HK-2 (cell line): ENCODE results near the gene EPC2.
"Not testable (repeated sequence)": the region's sequence is repeated elsewhere in the genome, so short reads cannot be mapped to it uniquely, and the experiment has no call there.

ENCODE experiments used
- DNase-seq: peaks from one replicate; pipeline ENCODE4 v3.0.0-alpha.2; 2018; ENCODE audit not compliant: unreplicated experiment

EPC2 gene

GRCh38 chr2:148642112-148642744 lies 2.3 kb upstream of the EPC2 start:
- no peak for DNase-seq

DNA sequence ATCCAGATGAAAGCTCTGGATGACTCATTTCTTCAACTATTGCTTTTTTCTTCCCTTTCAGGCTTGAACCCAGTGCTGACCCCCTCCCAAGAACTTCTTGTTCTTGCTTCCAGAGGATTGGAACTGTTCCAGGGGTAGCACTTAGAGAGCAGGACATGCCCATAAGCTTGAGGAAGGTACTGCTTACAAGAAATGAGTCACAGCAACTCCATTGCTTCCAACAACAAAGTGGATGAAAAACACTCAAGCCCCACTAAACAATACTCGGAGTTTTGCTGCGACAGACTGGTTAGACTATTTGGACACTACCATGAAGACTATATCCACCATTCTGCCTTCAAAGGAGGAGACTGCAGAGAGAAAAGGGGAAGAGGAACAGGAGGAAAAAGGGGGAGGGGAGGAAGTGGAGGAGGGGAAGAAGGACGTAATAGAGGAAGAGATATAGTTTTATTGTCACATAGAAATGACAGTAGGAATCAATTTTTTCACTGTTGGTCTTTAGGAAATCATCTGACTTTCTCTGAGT lies 1.6 kb upstream of the EPC2 start:
- DNase-seq, result no peak

DNA sequence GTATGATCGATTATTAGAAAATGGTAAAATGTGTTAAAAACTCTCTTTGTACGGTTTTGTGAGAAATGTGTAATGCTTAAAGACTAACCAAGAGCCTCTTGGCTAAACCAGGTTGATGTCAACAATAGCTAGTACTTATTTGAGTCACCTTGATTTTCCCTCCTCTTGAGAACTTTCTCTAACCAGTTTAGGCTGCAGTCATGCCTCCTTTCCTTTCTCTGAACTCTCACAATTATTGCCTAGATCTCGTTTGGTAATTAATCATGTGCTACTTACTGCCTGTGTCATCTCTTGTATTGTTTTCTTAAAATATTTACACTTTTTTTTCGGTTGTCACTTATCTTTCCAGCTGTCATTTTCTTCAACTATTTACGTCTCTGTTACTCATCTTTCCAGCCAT lies 1.1 kb upstream of the EPC2 start:
- no peak for DNase-seq

GRCh38 chr2:148644883-148645538 lies 460 bp downstream of the EPC2 start:
- peak; percentile 91 for DNase-seq

DNA sequence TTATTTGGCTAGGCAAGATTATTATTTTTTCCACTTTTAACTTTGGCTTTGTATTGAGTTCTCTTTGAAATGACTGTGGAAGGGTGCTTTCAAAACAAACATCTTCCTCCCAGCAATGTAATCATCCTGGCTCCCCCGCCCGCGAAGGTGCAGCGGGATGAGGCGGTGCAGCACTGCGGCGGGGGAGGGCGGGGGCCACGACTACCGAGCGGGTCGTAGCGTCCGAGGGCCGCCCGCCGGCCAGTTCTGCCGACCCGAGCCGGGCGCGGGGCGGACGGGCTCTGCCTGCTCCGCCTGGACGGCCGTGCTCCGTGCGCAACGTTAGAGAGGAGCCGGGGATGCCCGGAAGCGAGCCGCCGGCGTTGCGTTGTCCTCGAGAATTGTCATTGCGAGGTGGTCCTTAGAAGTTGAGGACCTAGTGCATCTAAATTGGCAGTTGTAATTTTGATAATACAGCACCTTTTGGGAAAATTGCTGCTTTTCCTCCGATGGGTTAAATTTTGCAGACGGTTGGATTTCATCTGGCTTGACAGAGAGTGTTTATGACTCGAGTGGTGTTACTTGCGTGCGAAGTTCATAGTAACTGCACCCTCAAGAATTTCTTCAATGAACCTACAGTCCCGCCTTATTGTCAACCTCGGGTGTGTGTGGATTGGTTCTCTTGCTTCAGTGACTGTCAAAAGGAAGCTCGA lies 1.1 kb downstream of the EPC2 start:
- DNase-seq, result peak; percentile 46

DNA sequence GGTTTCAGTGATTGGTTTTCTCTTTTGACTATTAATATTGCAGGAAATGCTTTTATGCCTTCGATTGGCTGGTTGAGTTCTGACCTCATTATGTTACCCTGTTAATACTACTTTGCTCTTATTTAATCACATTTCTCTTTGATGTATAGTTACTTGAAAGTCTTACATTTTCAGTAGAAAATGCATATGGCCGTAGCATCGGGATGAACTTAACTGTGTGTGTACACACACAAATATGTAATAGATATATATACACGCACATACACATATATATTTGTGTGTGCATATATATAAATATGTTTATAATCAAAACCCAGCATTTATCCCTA lies 1.6 kb downstream of the EPC2 start:
- DNase-seq, result no peak

GRCh38 chr2:148647711-148648110 lies 3.2 kb downstream of the EPC2 start:
- not testable (repeated sequence) for DNase-seq

DNA sequence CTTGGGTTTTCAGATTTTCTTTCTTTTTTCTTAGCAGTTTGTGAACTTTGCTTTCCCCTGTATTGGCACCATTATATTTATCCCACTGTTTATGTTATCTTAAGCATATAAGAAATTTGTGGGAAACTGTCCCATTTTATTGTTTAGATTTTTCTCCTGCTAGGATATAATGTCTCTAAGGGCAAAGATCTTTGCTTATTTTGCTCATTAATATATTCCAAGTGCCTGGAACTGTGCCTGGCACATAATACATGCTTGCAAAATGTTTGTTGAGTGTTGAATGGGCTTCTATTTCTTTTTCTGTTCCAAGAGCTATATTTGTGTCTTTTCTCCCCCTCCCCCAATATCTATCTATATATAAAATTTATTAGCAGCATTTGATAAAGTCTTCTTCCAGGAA lies 5.4 kb downstream of the EPC2 start:
- DNase-seq, result no peak

GRCh38 chr2:148650881-148651280 lies 6.3 kb downstream of the EPC2 start:
- no peak for DNase-seq

- no peak for DNase-seq
Observed at GRCh38 chr2:148651972-148652371, 7.4 kb downstream of the EPC2 start.

DNA sequence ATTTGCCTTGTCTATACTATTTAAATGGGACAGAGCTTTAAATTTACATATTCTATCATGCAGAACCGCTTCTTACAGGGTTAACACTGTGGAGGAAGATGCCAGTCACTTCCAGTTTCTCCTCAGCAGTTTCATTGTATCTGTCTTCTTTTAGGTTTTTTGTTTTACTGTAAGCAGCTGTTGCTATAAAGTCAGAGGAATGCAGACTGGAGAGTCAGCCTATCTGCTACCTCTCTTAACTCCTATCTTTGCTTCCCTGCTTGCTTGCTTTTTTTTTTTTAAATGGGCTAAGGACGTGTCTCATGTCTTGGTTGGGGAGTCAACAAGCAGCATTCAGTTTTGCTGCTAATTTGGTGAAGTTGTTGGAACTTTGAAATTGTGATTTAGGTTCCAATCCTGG lies 8.9 kb downstream of the EPC2 start:
- DNase-seq, result no peak

- DNase-seq, result no peak
Observed at GRCh38 chr2:148654435-148654834, 9.9 kb downstream of the EPC2 start.

GRCh38 chr2:148656516-148656915 lies 12.0 kb downstream of the EPC2 start:
- DNase-seq, result no peak

GRCh38 chr2:148658807-148659722 lies 14.5 kb downstream of the EPC2 start:
- DNase-seq, result no peak

DNA sequence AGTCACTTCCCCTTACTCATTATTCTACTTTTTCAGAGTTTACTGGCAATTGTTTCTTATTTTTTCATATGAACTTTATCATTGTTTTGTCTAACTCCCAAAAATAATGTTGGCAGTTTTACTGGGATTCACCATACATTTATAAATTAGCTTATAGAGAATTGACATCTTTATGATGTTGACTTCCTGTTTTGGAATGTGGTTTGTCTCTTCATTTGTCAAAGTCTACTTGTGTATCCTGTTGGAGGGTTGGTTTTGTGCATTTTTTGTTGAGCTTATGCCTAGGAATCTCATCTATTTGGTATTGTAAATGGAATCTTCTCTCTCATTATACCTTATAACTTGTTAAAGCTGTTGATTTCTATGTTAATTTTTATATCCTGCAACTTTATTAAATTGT lies 16.4 kb downstream of the EPC2 start:
- DNase-seq, result no peak

GRCh38 chr2:148662332-148662731 lies 17.8 kb downstream of the EPC2 start:
- DNase-seq, result not testable (repeated sequence)

- DNase-seq, result no peak
Observed at GRCh38 chr2:148664229-148664628, 19.7 kb downstream of the EPC2 start.

GRCh38 chr2:148666555-148666954 lies 22.0 kb downstream of the EPC2 start:
- no peak for DNase-seq

GRCh38 chr2:148667113-148667836 lies 22.7 kb downstream of the EPC2 start:
- no peak for DNase-seq

DNA sequence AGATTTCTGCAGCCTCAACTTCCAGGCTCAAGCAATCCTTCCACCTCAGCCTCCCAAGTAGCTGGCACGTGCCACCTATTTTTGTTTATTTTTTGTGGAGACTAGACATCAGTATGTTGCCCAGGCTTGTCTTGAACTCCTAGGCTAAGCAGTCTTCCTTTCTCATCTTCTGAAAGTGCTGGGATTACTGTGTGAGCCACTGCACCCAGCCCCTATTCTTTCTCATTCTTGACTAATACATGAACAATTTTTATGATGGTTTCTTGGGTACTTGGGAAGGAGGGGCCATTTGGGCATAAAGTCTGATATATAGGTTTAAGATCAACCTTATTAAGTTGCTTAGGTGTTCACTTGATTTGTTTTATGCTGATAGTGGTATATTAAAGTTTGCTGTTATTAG lies 26.2 kb downstream of the EPC2 start:
- no peak for DNase-seq
